DND-41 (cell line): ENCODE measurements around the gene OSCP1.

Source experiments
- EZH2 ChIP-seq: IDR thresholded peaks from 3 replicates; pipeline ENCODE4 v1.6.1; 2012; ENCODE audit warnings: borderline replicate concordance, low read depth, mild to moderate bottlenecking, moderate library complexity, low read length, inconsistent platforms; ENCODE audit not compliant: severe bottlenecking
- TF ChIP-seq, protein P1 (sequence below): IDR thresholded peaks from 2 replicates; pipeline ENCODE4 v1.5.1; 2012; ENCODE audit warnings: borderline replicate concordance, low read length, moderate library complexity, mild to moderate bottlenecking; ENCODE audit not compliant: poor library complexity, severe bottlenecking; ENCODE audit errors: extremely low read depth

GRCh38 chr1:36387141-36387949, 62.9 kb downstream of the OSCP1 start:
- TF ChIP-seq, protein P1, sequence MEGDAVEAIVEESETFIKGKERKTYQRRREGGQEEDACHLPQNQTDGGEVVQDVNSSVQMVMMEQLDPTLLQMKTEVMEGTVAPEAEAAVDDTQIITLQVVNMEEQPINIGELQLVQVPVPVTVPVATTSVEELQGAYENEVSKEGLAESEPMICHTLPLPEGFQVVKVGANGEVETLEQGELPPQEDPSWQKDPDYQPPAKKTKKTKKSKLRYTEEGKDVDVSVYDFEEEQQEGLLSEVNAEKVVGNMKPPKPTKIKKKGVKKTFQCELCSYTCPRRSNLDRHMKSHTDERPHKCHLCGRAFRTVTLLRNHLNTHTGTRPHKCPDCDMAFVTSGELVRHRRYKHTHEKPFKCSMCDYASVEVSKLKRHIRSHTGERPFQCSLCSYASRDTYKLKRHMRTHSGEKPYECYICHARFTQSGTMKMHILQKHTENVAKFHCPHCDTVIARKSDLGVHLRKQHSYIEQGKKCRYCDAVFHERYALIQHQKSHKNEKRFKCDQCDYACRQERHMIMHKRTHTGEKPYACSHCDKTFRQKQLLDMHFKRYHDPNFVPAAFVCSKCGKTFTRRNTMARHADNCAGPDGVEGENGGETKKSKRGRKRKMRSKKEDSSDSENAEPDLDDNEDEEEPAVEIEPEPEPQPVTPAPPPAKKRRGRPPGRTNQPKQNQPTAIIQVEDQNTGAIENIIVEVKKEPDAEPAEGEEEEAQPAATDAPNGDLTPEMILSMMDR: no peak
- TF ChIP-seq EZH2: no peak
